GM18499 (cell line): ENCODE data around the gene C2orf81.
A peak's percentile ranks its signal among the peaks of the same experiment; 100 is the strongest.
"Not testable (repeated sequence)": the region's sequence is repeated elsewhere in the genome, so short reads cannot be mapped to it uniquely, and the experiment has no call there.

ENCODE experiments used
- ATAC-seq: cut with Tn5 transposase; IDR thresholded peaks from one replicate; pipeline ENCODE4 v1.9.1; 2021; ENCODE audit warnings: moderate number of reproducible peaks; ENCODE audit not compliant: insufficient read depth, unreplicated experiment

Gene C2orf81

GRCh38 chr2:74424995-74425406 lies 3.6 kb upstream of the C2orf81 start:
- no peak for ATAC-seq

- ATAC-seq = no peak
These were observed 2.9 kb upstream of the C2orf81 start for GRCh38 chr2:74424139-74424992.

GRCh38 chr2:74423231-74424095 lies 2.0 kb upstream of the C2orf81 start:
- ATAC-seq = no peak

- ATAC-seq = not testable (repeated sequence)
These were observed 846 bp downstream of the C2orf81 start for GRCh38 chr2:74420443-74421103.

GRCh38 chr2:74420006-74420405 lies 1.4 kb downstream of the C2orf81 start:
- no peak for ATAC-seq

- no peak for ATAC-seq
These were observed 2.1 kb downstream of the C2orf81 start for GRCh38 chr2:74419345-74419744.

- no peak for ATAC-seq
These were observed 3.1 kb downstream of the C2orf81 start for GRCh38 chr2:74418312-74418711.

- ATAC-seq = no peak
These were observed 3.7 kb downstream of the C2orf81 start for GRCh38 chr2:74417763-74418162.

- no peak for ATAC-seq
These were observed 4.2 kb downstream of the C2orf81 start for GRCh38 chr2:74417197-74417596.

- no peak for ATAC-seq
These were observed 4.6 kb downstream of the C2orf81 start for GRCh38 chr2:74416778-74417177.

- ATAC-seq = no peak
These were observed 5.5 kb downstream of the C2orf81 start for GRCh38 chr2:74415762-74416395.

GRCh38 chr2:74414881-74415761 lies 6.3 kb downstream of the C2orf81 start:
- no peak for ATAC-seq

- ATAC-seq = no peak
These were observed 7.0 kb downstream of the C2orf81 start for GRCh38 chr2:74414441-74414840.

GRCh38 chr2:74413001-74413698 lies 8.3 kb downstream of the C2orf81 start:
- no peak for ATAC-seq

GRCh38 chr2:74407682-74408081 lies 13.7 kb downstream of the C2orf81 start:
- no peak for ATAC-seq

- peak; percentile 85 for ATAC-seq
These were observed 15.4 kb downstream of the C2orf81 start for GRCh38 chr2:74406035-74406434.

- no peak for ATAC-seq
These were observed 19.5 kb downstream of the C2orf81 start for GRCh38 chr2:74401891-74402290.

GRCh38 chr2:74399785-74400184 lies 21.6 kb downstream of the C2orf81 start:
- peak; percentile 65 for ATAC-seq

- ATAC-seq = no peak
These were observed 25.3 kb downstream of the C2orf81 start for GRCh38 chr2:74396149-74396548.
